Thyroid gland (tissue), 4 donors: Measurements from ENCODE around the gene WNT8B.

ENCODE experiments used
- POLR2A ChIP-seq, 2 donors: fragments of 450-650 bp; IDR thresholded peaks; one replicate each; pipeline ENCODE4 v1.6.1; 2017; ENCODE audit warnings: antibody characterized with exemption in 2 of 2, mild to moderate bottlenecking in 2 of 2, moderate library complexity in 1 of 2
- TF ChIP-seq, protein P1 (sequence below), 6 experiments: fragments of 200-600 bp in 3 of 6; fragments of 450-650 bp in 3 of 6; sonication (generic) in 3 of 6; IDR thresholded peaks; one replicate each; pipeline ENCODE4 v1.5.1; 2016 to 2019; ENCODE audit warnings: antibody characterized with exemption in 6 of 6, mild to moderate bottlenecking in 2 of 6, inconsistent platforms in 1 of 6, moderate library complexity in 1 of 6

DNA sequence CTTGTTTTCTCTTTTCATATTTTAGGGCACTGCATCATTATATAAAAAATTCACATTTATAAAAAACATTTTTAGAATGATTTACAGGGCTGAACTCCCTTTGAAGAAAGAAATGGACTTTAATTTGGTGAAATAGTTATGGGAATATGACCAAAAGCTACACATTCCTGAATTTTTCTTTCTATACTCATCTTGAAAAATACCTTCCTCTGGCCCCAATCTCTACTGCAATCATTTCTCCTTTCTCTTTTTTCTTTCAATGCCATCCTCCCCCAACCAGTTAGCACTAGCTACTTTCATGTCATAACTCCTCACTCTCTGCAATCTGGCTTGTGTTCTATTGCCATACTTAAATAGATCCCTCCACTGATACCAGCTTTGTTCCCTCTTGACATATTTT is 6.2 kb downstream of the WNT8B start:
- TF ChIP-seq POLR2A (IDR thresholded peaks at IDR 0.05): no peak
- TF ChIP-seq, protein P1, sequence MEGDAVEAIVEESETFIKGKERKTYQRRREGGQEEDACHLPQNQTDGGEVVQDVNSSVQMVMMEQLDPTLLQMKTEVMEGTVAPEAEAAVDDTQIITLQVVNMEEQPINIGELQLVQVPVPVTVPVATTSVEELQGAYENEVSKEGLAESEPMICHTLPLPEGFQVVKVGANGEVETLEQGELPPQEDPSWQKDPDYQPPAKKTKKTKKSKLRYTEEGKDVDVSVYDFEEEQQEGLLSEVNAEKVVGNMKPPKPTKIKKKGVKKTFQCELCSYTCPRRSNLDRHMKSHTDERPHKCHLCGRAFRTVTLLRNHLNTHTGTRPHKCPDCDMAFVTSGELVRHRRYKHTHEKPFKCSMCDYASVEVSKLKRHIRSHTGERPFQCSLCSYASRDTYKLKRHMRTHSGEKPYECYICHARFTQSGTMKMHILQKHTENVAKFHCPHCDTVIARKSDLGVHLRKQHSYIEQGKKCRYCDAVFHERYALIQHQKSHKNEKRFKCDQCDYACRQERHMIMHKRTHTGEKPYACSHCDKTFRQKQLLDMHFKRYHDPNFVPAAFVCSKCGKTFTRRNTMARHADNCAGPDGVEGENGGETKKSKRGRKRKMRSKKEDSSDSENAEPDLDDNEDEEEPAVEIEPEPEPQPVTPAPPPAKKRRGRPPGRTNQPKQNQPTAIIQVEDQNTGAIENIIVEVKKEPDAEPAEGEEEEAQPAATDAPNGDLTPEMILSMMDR (IDR thresholded peaks at IDR 0.05): no peak
